ENCODE data around the gene ITGB7.

DNA sequence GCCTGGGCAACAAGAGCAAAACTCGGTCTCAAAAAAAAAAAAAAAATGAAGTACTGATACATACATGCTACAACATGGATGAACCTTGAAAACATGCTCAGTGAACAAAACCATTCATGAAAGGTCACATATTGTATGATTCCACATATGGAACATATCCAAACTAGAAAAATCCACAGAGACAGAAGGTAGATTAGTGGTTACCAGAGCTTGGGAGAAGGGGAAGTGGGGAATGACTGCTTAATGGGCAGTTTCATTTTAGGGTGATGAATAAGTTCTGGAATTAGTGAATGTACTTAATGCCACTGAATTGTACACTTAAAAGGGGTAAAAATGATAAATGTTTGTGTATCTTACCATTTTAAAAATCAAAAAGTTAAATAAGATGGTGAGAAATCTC lies 2.7 kb downstream of the ITGB7 start:
- TF ChIP-seq, protein P1, sequence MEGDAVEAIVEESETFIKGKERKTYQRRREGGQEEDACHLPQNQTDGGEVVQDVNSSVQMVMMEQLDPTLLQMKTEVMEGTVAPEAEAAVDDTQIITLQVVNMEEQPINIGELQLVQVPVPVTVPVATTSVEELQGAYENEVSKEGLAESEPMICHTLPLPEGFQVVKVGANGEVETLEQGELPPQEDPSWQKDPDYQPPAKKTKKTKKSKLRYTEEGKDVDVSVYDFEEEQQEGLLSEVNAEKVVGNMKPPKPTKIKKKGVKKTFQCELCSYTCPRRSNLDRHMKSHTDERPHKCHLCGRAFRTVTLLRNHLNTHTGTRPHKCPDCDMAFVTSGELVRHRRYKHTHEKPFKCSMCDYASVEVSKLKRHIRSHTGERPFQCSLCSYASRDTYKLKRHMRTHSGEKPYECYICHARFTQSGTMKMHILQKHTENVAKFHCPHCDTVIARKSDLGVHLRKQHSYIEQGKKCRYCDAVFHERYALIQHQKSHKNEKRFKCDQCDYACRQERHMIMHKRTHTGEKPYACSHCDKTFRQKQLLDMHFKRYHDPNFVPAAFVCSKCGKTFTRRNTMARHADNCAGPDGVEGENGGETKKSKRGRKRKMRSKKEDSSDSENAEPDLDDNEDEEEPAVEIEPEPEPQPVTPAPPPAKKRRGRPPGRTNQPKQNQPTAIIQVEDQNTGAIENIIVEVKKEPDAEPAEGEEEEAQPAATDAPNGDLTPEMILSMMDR (IDR thresholded peaks at IDR 0.05): no peak
- TF ChIP-seq POLR2A (IDR thresholded peaks at IDR 0.05): no peak

Data from lower leg skin (tissue), 3 donors.